ENCODE measurements around the gene G6PC3.
A peak's percentile ranks its signal among the peaks of the same experiment; 100 is the strongest.

G6PC3 gene

GRCh38 chr17:44122816-44123355 is 52.4 kb downstream of the G6PC3 start:
- DNase-seq (ENCODE audit: low spot score), result no peak

- DNase-seq (ENCODE audit: low spot score), result peak; percentile 90
Measured at GRCh38 chr17:44123356-44124117, 53.0 kb downstream of the G6PC3 start, which contains the start of gene HDAC5. TSS of gene HDAC5 (minus strand) at chr17:44123641. CDS start at chr17:44117515, 6,126 bp downstream.

GRCh38 chr17:44124118-44124438 is 53.5 kb downstream of the G6PC3 start:
- no peak for DNase-seq (ENCODE audit: low spot score)
